ENCODE measurements around the gene STK38.

STK38 gene

DNA sequence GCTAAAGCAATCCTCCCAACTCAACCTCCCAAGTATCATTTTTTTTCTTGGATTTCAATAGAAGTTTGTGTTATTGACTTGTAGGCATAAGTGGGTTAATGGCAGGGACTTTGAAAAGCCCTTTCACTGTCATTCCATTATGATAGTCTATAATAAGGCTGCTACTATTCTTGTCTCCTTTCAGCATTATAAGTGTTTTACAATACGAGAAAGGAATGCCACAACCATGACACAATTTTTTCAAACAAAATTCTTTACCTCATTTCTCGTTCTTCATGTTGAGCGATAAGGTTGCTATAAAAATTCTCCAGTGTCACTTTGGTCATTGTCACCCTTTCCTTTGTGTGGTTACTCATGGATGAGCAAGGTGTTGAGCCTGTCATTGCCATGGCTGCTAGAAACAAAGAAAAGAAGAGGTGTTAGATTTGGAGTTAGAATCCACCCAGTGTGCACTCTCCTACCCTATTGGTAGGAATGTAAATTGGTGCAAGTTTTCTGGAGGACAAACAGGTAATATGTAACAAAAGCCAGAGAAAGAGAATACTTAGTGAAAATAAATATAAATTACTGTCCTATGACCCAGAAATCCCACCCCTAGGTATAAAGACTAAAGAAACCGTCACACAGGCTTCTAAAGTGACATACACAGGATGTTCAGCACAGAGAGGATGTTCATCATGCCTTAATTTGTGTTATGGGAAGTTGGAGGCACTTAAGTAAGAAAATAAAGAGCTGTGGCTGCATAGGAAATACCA, 7.3 kb downstream of the STK38 start:
- no peak overlapping the region for H3K27ac ChIP-seq (replicated peaks)
- no peak for DNase-seq (ENCODE audit: low read depth in 1 of 2, low spot score in 1 of 2)
- TF ChIP-seq GABPA (IDR thresholded peaks at IDR 0.05; ENCODE audit: low read depth) (no peak), POLR2AphosphoS5 (IDR thresholded peaks at IDR 0.05; ENCODE audit: low read depth) (no peak), REST (IDR thresholded peaks at IDR 0.05; ENCODE audit: insufficient replicate concordance, low read depth) (no peak), SPI1 (IDR thresholded peaks at IDR 0.05; ENCODE audit: borderline replicate concordance, low read depth) (no peak)
- TF ChIP-seq, protein P1, sequence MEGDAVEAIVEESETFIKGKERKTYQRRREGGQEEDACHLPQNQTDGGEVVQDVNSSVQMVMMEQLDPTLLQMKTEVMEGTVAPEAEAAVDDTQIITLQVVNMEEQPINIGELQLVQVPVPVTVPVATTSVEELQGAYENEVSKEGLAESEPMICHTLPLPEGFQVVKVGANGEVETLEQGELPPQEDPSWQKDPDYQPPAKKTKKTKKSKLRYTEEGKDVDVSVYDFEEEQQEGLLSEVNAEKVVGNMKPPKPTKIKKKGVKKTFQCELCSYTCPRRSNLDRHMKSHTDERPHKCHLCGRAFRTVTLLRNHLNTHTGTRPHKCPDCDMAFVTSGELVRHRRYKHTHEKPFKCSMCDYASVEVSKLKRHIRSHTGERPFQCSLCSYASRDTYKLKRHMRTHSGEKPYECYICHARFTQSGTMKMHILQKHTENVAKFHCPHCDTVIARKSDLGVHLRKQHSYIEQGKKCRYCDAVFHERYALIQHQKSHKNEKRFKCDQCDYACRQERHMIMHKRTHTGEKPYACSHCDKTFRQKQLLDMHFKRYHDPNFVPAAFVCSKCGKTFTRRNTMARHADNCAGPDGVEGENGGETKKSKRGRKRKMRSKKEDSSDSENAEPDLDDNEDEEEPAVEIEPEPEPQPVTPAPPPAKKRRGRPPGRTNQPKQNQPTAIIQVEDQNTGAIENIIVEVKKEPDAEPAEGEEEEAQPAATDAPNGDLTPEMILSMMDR (IDR thresholded peaks at IDR 0.05; ENCODE audit: insufficient read depth, low read length): no peak
- H3K4me3 ChIP-seq (replicated peaks; ENCODE audit: insufficient read depth, low read length): no peak overlapping the region
- H3K27me3 ChIP-seq (ENCODE audit: insufficient read depth, poor library complexity, severe bottlenecking): no peaks in the 10 kb centered on the region

- DNase-seq (ENCODE audit: low read depth in 1 of 2, low spot score in 1 of 2): no peak
- TF ChIP-seq, protein P1 (IDR thresholded peaks at IDR 0.05; ENCODE audit: insufficient read depth, low read length): no peak
- TF ChIP-seq GABPA (IDR thresholded peaks at IDR 0.05; ENCODE audit: low read depth) (no peak), SPI1 (IDR thresholded peaks at IDR 0.05; ENCODE audit: borderline replicate concordance, low read depth) (no peak)
- Histone ChIP-seq H3K27me3 (ENCODE audit: insufficient read depth, poor library complexity, severe bottlenecking) (no peaks in the 10 kb centered on the region), H3K4me3 (replicated peaks; ENCODE audit: insufficient read depth, low read length) (no peak overlapping the region), H3K27ac (replicated peaks) (no peak overlapping the region)
Observed at GRCh38 chr6:36536873-36537547, 10.3 kb downstream of the STK38 start.

DNA sequence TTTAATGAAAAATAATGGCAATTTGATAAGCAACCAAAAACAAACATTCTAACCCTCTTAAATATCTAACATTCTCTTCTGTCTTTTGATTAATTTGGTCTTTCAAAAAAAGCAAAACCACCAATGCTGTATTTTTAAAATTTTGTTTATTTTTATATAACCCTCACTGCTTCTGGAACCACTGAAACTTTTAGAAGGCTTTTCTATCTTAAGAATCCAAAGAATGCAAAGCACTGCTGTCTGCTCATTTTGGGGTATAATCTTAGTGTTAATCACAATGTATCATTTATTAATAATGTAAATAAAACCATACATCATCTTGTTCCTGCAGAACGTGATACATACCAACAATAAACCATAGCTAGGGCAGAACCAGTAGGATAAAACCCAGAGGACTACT, 14.0 kb downstream of the STK38 start:
- no peak overlapping the region for H3K27ac ChIP-seq (replicated peaks)
- TF ChIP-seq, protein P1 (IDR thresholded peaks at IDR 0.05; ENCODE audit: insufficient read depth, low read length): no peak
- no peak for TF ChIP-seq REST (IDR thresholded peaks at IDR 0.05; ENCODE audit: insufficient replicate concordance, low read depth)
- TF ChIP-seq SPI1 (IDR thresholded peaks at IDR 0.05; ENCODE audit: borderline replicate concordance, low read depth): no peak
- no peak for TF ChIP-seq POLR2AphosphoS5 (IDR thresholded peaks at IDR 0.05; ENCODE audit: low read depth)
- no peak for TF ChIP-seq GABPA (IDR thresholded peaks at IDR 0.05; ENCODE audit: low read depth)
- DNase-seq (ENCODE audit: low read depth in 1 of 2, low spot score in 1 of 2): no peak
- H3K27me3 ChIP-seq (ENCODE audit: insufficient read depth, poor library complexity, severe bottlenecking): no peaks in the 10 kb centered on the region
- H3K4me3 ChIP-seq (replicated peaks; ENCODE audit: insufficient read depth, low read length): no peak overlapping the region
